K562 (cell line): ENCODE measurements around the gene PLD1. TPM values are rescaled to one million over a fixed set of nuclear protein-coding genes. Genes with fewer than 3 reads are reported as not detected.

ENCODE experiments used
- CREBBP ChIP-seq: IDR thresholded peaks from one replicate; pipeline ENCODE4 v1.6.1; 2012; ENCODE audit warnings: low read depth, mild to moderate bottlenecking, control low read depth, inconsistent platforms, low read length
- HDAC2 ChIP-seq: fragments of 450-650 bp; IDR thresholded peaks from 2 replicates; pipeline ENCODE4 v1.6.1; 2016; ENCODE audit warnings: mild to moderate bottlenecking
- NCOR1 ChIP-seq: fragments of 450-650 bp; IDR thresholded peaks from 2 replicates; pipeline ENCODE4 v1.6.1; 2016; ENCODE audit warnings: mild to moderate bottlenecking, moderate library complexity
- RCOR1 ChIP-seq, 2 experiments: IDR thresholded peaks; 2 replicates each; pipeline ENCODE4 v1.6.1; 2012; ENCODE audit warnings: low read depth in 2 of 2, low read length in 2 of 2, borderline replicate concordance in 1 of 2, improper control_type of control experiment in 1 of 2
- ZBTB9 ChIP-seq: fragments of 450-650 bp; formaldehyde crosslinking; IDR thresholded peaks from 2 replicates; pipeline ENCODE4 v1.4.0; 2020; ENCODE audit warnings: mild to moderate bottlenecking, moderate library complexity
- ZFX ChIP-seq: sonication (generic); formaldehyde crosslinking; IDR thresholded peaks from 2 replicates; pipeline ENCODE4 v1.8.0; 2022; ENCODE audit warnings: mild to moderate bottlenecking, missing genetic modification reagents, moderate library complexity
- ZNF311 ChIP-seq: fragments of 250-450 bp; sonication (Bioruptor Pico); IDR thresholded peaks from 2 replicates; pipeline ENCODE4 v1.4.0; 2020; ENCODE audit warnings: mild to moderate bottlenecking, moderate library complexity
- ZNF436 ChIP-seq: fragments of 250-450, 450-650 bp; sonication (Bioruptor Pico); formaldehyde crosslinking; IDR thresholded peaks from 2 replicates; pipeline ENCODE4 v1.7.0; 2020; ENCODE audit warnings: mild to moderate bottlenecking
- ZNF444 ChIP-seq: fragments of 250-450 bp; sonication (Bioruptor Pico); IDR thresholded peaks from 2 replicates; pipeline ENCODE4 v1.4.0; 2020; ENCODE audit warnings: mild to moderate bottlenecking, moderate library complexity
- polyA plus RNA-seq, 8 experiments: library from polyadenylated mRNA; depleted of rRNA in 4 of 8; stranded (reverse) in 5 of 8; unstranded in 3 of 8; fragments of >200 nt; fragmentation: Nextera tagmentation in 2 of 8; fragmentation: Illumina TruSeq in 1 of 8; extraction: Ambion mirVana in 2 of 8; extraction: Trizol in 1 of 8; gene quantifications; 2 replicates each; pipeline versions ENCODE4 v1.2.1 to v1.2.3, GENCODE V29; 2011 to 2014; ENCODE audit warnings: inconsistent platforms in 1 of 8, missing spikeins in 1 of 8
- total RNA-seq, 7 experiments: library from RNA; depleted of rRNA in 6 of 7; stranded (reverse); fragments of >200 nt in 6 of 7; fragmentation: Illumina TruSeq in 2 of 7; extraction: Trizol in 2 of 7; gene quantifications; 2 replicates each; pipeline versions ENCODE4 v1.2.1 to v1.2.3, GENCODE V29; 2011 to 2021; ENCODE audit warnings: low replicate concordance in 1 of 7
- TF ChIP-seq, protein P1 (sequence below): fragments of 250-450 bp; sonication (Bioruptor Pico); IDR thresholded peaks from 2 replicates; pipeline ENCODE4 v1.4.0; 2020; ENCODE audit warnings: mild to moderate bottlenecking, moderate library complexity

PLD1 gene
- total and polyA plus RNA-seq, 9 of the 15 experiments (the other 6 are each of a cell fraction or from before 2014, with no cell fraction given): 8.4 to 26.1 (median 18.6) TPM

DNA sequence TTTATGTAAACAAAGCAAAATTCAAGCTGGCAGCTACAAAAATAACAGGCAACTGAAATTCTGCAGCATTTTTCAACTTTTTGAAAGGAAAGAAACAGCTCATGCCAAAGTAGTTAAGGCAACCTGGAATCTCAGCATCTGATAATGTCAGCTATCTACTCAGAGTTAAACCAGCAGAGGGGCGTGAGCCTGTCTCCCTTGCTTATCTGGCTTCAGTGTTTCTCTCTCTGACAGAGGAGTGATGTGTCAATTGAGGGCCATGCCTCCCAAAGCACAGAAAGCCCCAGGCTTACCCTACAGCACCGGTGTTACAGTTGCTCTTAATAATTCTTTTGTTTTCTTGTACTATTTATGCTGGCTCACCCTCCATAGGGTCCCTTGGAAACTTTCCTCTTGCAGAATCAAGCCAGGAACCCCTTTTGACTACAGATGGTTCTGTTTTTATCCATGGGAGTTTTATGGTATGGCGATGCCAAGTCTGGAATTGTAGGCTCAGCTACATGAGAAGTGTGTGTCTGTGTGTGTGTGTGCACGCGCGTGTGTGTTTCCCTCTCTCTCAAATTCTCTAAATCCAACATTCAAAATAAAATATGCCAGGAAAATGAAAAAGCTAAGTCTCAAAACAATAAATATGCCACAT, 40.2 kb upstream of the PLD1 start (continued):
- TF ChIP-seq ZBTB9 (CRISPR knock-in tag) (no peak), ZNF436 (CRISPR knock-in tag) (no peak), HDAC2 (peak; percentile 29; the same call in 1 of the 2 replicates), ZNF311 (CRISPR knock-in tag) (no peak), RCOR1 (IDR thresholded peaks at IDR 0.05; ENCODE audit: borderline replicate concordance in 1 of 2, low read depth in 2 of 2, low read length in 2 of 2) (peak in 1 of 2 experiments; percentile 98; a peak in 2 of 4 replicates), CREBBP (no peak), ZNF444 (CRISPR knock-in tag) (no peak), ZFX (CRISPR knock-in tag) (peak; percentile 29; the same call in 1 of the 2 replicates), NCOR1 (peak; percentile 27; the same call in 1 of the 2 replicates)
- TF ChIP-seq, protein P1, sequence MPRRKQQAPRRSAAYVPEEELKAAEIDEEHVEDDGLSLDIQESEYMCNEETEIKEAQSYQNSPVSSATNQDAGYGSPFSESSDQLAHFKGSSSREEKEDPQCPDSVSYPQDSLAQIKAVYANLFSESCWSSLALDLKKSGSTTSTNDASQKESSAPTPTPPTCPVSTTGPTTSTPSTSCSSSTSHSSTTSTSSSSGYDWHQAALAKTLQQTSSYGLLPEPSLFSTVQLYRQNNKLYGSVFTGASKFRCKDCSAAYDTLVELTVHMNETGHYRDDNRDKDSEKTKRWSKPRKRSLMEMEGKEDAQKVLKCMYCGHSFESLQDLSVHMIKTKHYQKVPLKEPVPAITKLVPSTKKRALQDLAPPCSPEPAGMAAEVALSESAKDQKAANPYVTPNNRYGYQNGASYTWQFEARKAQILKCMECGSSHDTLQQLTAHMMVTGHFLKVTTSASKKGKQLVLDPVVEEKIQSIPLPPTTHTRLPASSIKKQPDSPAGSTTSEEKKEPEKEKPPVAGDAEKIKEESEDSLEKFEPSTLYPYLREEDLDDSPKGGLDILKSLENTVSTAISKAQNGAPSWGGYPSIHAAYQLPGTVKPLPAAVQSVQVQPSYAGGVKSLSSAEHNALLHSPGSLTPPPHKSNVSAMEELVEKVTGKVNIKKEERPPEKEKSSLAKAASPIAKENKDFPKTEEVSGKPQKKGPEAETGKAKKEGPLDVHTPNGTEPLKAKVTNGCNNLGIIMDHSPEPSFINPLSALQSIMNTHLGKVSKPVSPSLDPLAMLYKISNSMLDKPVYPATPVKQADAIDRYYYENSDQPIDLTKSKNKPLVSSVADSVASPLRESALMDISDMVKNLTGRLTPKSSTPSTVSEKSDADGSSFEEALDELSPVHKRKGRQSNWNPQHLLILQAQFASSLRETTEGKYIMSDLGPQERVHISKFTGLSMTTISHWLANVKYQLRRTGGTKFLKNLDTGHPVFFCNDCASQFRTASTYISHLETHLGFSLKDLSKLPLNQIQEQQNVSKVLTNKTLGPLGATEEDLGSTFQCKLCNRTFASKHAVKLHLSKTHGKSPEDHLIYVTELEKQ: no peak
